Natural killer cell treated with Interleukin-12 subunit alpha and Interleukin-12 subunit beta and Interleukin-15 and Interleukin-18, amount 100 ng/mL, for 72 hours (primary cell): ENCODE measurements around the gene F12. TPM values are rescaled to one million over a fixed set of nuclear protein-coding genes. Genes with fewer than 3 reads are reported as not detected.

Experiments used
- ATAC-seq, 2 donors: fragments of 150-1000 bp; cut with Tn5 transposase in 1 of 2; sonication (Bioruptor Pico), chemical (Tn5 transposase) in 1 of 2; 2 replicates each; pipeline ENCODE4 v1.10.0; 2021
- DNase-seq: peaks from one replicate; pipeline ENCODE4 v3.0.0; 2022; ENCODE audit warnings: low spot score
- H3K27ac Mint-ChIP-seq, 2 donors: 1 replicate in 1 of 2; 2 replicates in 1 of 2; pipeline ENCODE4 v1.8.0; 2022; ENCODE audit warnings: mixed read lengths in 2 of 2, mild to moderate bottlenecking in 1 of 2, moderate library complexity in 1 of 2
- H3K27me3 Mint-ChIP-seq, 2 donors: 1 replicate in 1 of 2; 2 replicates in 1 of 2; pipeline ENCODE4 v1.8.0; 2022; ENCODE audit warnings: mixed read lengths in 2 of 2
- H3K36me3 Mint-ChIP-seq: one replicate; pipeline ENCODE4 v1.8.0; 2022; ENCODE audit warnings: mixed read lengths
- H3K4me1 Mint-ChIP-seq, 2 donors: 1 replicate in 1 of 2; 2 replicates in 1 of 2; pipeline ENCODE4 v1.8.0; 2022; ENCODE audit warnings: low read depth in 2 of 2, mixed read lengths in 2 of 2, mild to moderate bottlenecking in 1 of 2
- H3K4me3 Mint-ChIP-seq: one replicate; pipeline ENCODE4 v1.8.0; 2022; ENCODE audit warnings: mixed read lengths
- H3K9me3 Mint-ChIP-seq: 2 replicates; pipeline ENCODE4 v1.8.0; 2022; ENCODE audit warnings: mixed read lengths
- total RNA-seq, 2 donors: library from RNA; stranded (reverse); gene quantifications; one replicate each; pipeline ENCODE4 v1.2.3, GENCODE V29; 2022

Gene F12
- total RNA-seq, 2 donors from 2014 or later, result 0.45 TPM; not detected in 1

- no peak overlapping the region for H3K4me3 Mint-ChIP-seq
- ATAC-seq, result no peak
- no peaks in the 10 kb centered on the region for H3K9me3 Mint-ChIP-seq
- DNase-seq, result no peak
- H3K27me3 Mint-ChIP-seq, result peaks cover 0 to 6% of the 10 kb centered on the region in 2 donors
- peak overlapping the region in 1 of 2 donors; percentile 37 for H3K27ac Mint-ChIP-seq
- H3K4me1 Mint-ChIP-seq, result peaks cover 24 to 25% of the 10 kb centered on the region in 2 donors
- H3K36me3 Mint-ChIP-seq, result no peaks in the 10 kb centered on the region
Measured at GRCh38 chr5:177450667-177451424, 41.5 kb upstream of the F12 start.

- Mint-ChIP-seq H3K4me1 (peaks cover 35 to 39% of the 10 kb centered on the region in 2 donors), H3K27me3 (peaks cover 0 to 6% of the 10 kb centered on the region in 2 donors), H3K36me3 (no peaks in the 10 kb centered on the region), H3K27ac (no peak overlapping the region), H3K9me3 (no peaks in the 10 kb centered on the region), H3K4me3 (no peak overlapping the region)
- DNase-seq (no peak), ATAC-seq (no peak)
Measured at GRCh38 chr5:177449140-177450061, 40.0 kb upstream of the F12 start.

- H3K27me3 Mint-ChIP-seq, result peaks cover 0 to 6% of the 10 kb centered on the region in 2 donors
- peaks cover 33 to 36% of the 10 kb centered on the region in 2 donors for H3K4me1 Mint-ChIP-seq
- no peak for DNase-seq
- peak overlapping the region in 1 of 2 donors; percentile 35 for H3K27ac Mint-ChIP-seq
- peak overlapping the region; percentile 52 for H3K4me3 Mint-ChIP-seq
- no peaks in the 10 kb centered on the region for H3K9me3 Mint-ChIP-seq
- no peak for ATAC-seq
- no peaks in the 10 kb centered on the region for H3K36me3 Mint-ChIP-seq
Measured at GRCh38 chr5:177448244-177448950, 39.0 kb upstream of the F12 start.

GRCh38 chr5:177447611-177448243, 38.4 kb upstream of the F12 start:
- no peaks in the 10 kb centered on the region for H3K9me3 Mint-ChIP-seq
- no peaks in the 10 kb centered on the region for H3K36me3 Mint-ChIP-seq
- peaks cover 30 to 31% of the 10 kb centered on the region in 2 donors for H3K4me1 Mint-ChIP-seq
- H3K4me3 Mint-ChIP-seq, result peak overlapping the region; percentile 52
- ATAC-seq, result no peak
- peak overlapping the region in 1 of 2 donors; percentile 35 for H3K27ac Mint-ChIP-seq
- peaks cover 0 to 6% of the 10 kb centered on the region in 2 donors for H3K27me3 Mint-ChIP-seq
- DNase-seq, result no peak

- no peak for DNase-seq
- no peaks in the 10 kb centered on the region for H3K9me3 Mint-ChIP-seq
- H3K27me3 Mint-ChIP-seq, result peaks cover 0 to 6% of the 10 kb centered on the region in 2 donors
- ATAC-seq, result peak; percentile 48 to 53
- H3K36me3 Mint-ChIP-seq, result no peaks in the 10 kb centered on the region
- H3K27ac Mint-ChIP-seq, result no peak overlapping the region
- peaks cover 30 to 34% of the 10 kb centered on the region in 2 donors for H3K4me1 Mint-ChIP-seq
- no peak overlapping the region for H3K4me3 Mint-ChIP-seq
Measured at GRCh38 chr5:177447066-177447610, 37.8 kb upstream of the F12 start.

- peak within 1 kb of the TSS; percentile 64 for H3K4me3 Mint-ChIP-seq
- DNase-seq (peak; percentile 73), ATAC-seq (peak; percentile 83 to 86)
- H3K4me1 Mint-ChIP-seq, result peaks cover 30% of the 10 kb centered on the region in 2 donors
- no peaks in the 10 kb centered on the region for H3K36me3 Mint-ChIP-seq
- peak within 1 kb of the TSS in 1 of 2 donors; percentile 45 for H3K27ac Mint-ChIP-seq
- H3K9me3 Mint-ChIP-seq, result no peaks in the 10 kb centered on the region
- peaks cover 0 to 3% of the 10 kb centered on the region in 2 donors for H3K27me3 Mint-ChIP-seq
Measured at GRCh38 chr5:177446200-177447065, 37.1 kb upstream of the F12 start, which contains the start of gene PRR7. Gene PRR7 (plus strand): TSS chr5:177446814. CDS start chr5:177455068, 8,254 bp downstream.

- DNase-seq (no peak), ATAC-seq (no peak)
- H3K36me3 Mint-ChIP-seq, result no peaks in the 10 kb centered on the region
- peak overlapping the region; percentile 64 for H3K4me3 Mint-ChIP-seq
- peaks cover 30% of the 10 kb centered on the region in 2 donors for H3K4me1 Mint-ChIP-seq
- no peaks in the 10 kb centered on the region for H3K9me3 Mint-ChIP-seq
- H3K27ac Mint-ChIP-seq, result peak overlapping the region in 1 of 2 donors; percentile 45
- peaks cover 0 to 3% of the 10 kb centered on the region in 2 donors for H3K27me3 Mint-ChIP-seq
Measured at GRCh38 chr5:177445917-177446199, 36.5 kb upstream of the F12 start.

GRCh38 chr5:177445052-177445916, 35.9 kb upstream of the F12 start:
- peaks cover 0 to 3% of the 10 kb centered on the region in 2 donors for H3K27me3 Mint-ChIP-seq
- H3K36me3 Mint-ChIP-seq, result no peaks in the 10 kb centered on the region
- H3K4me1 Mint-ChIP-seq, result peaks cover 27 to 30% of the 10 kb centered on the region in 2 donors
- no peak for DNase-seq
- ATAC-seq, result no peak
- H3K27ac Mint-ChIP-seq, result peak overlapping the region in 1 of 2 donors; percentile 45
- no peaks in the 10 kb centered on the region for H3K9me3 Mint-ChIP-seq
- peak overlapping the region; percentile 64 for H3K4me3 Mint-ChIP-seq

GRCh38 chr5:177444106-177445051, 35.0 kb upstream of the F12 start:
- Mint-ChIP-seq H3K27ac (no peak overlapping the region), H3K27me3 (peaks cover 0 to 3% of the 10 kb centered on the region in 2 donors), H3K36me3 (no peaks in the 10 kb centered on the region), H3K4me3 (peak overlapping the region; percentile 19), H3K9me3 (no peaks in the 10 kb centered on the region), H3K4me1 (peaks cover 30 to 32% of the 10 kb centered on the region in 2 donors)
- ATAC-seq, result no peak
- no peak for DNase-seq

- H3K36me3 Mint-ChIP-seq, result no peaks in the 10 kb centered on the region
- no peak overlapping the region for H3K4me3 Mint-ChIP-seq
- peaks cover 26 to 32% of the 10 kb centered on the region in 2 donors for H3K4me1 Mint-ChIP-seq
- no peaks in the 10 kb centered on the region for H3K27me3 Mint-ChIP-seq
- DNase-seq, result no peak
- ATAC-seq, result no peak
- H3K27ac Mint-ChIP-seq, result no peak overlapping the region
- H3K9me3 Mint-ChIP-seq, result no peaks in the 10 kb centered on the region
Measured at GRCh38 chr5:177443144-177443983, 34.0 kb upstream of the F12 start.
